H1 (cell line): ENCODE data around the gene MRPL34.

Source experiments
- CREB1 ChIP-seq: IDR thresholded peaks from 2 replicates; pipeline ENCODE4 v1.6.1; 2012; ENCODE audit warnings: inconsistent platforms
- EZH2 ChIP-seq: fragments of 200-600 bp; sonication (generic); IDR thresholded peaks from 2 replicates; pipeline ENCODE4 v1.7.1; 2012; ENCODE audit warnings: low read depth, mild to moderate bottlenecking, moderate library complexity, low read length, inconsistent platforms; ENCODE audit not compliant: severe bottlenecking
- FOSL1 ChIP-seq: IDR thresholded peaks from 2 replicates; pipeline ENCODE4 v1.6.1; 2011; ENCODE audit warnings: mild to moderate bottlenecking, low read depth, low read length, moderate library complexity; ENCODE audit not compliant: insufficient read depth
- GTF2F1 ChIP-seq: IDR thresholded peaks from 2 replicates; pipeline ENCODE4 v1.6.1; 2012; ENCODE audit warnings: low read depth, low read length, improper control_type of control experiment, borderline replicate concordance
- JUND ChIP-seq: IDR thresholded peaks from 2 replicates; pipeline ENCODE4 v1.6.1; 2011; ENCODE audit warnings: mild to moderate bottlenecking, improper control_type of control experiment, low read length
- TF ChIP-seq, protein P1 (sequence below): IDR thresholded peaks from 2 replicates; pipeline ENCODE4 v1.6.1; 2012; ENCODE audit warnings: inconsistent platforms
- TF ChIP-seq, protein P2 (sequence below), 3 experiments: IDR thresholded peaks; 1 replicate in 2 of 3; 2 replicates in 1 of 3; pipeline versions ENCODE4 v1.5.1 to v1.6.1; 2011; ENCODE audit warnings: low read length in 3 of 3, mild to moderate bottlenecking in 3 of 3, inconsistent platforms in 2 of 3, low read depth in 1 of 3, moderate library complexity in 1 of 3; ENCODE audit not compliant: insufficient read depth in 1 of 3; ENCODE audit errors: control extremely low read depth in 1 of 3

DNA sequence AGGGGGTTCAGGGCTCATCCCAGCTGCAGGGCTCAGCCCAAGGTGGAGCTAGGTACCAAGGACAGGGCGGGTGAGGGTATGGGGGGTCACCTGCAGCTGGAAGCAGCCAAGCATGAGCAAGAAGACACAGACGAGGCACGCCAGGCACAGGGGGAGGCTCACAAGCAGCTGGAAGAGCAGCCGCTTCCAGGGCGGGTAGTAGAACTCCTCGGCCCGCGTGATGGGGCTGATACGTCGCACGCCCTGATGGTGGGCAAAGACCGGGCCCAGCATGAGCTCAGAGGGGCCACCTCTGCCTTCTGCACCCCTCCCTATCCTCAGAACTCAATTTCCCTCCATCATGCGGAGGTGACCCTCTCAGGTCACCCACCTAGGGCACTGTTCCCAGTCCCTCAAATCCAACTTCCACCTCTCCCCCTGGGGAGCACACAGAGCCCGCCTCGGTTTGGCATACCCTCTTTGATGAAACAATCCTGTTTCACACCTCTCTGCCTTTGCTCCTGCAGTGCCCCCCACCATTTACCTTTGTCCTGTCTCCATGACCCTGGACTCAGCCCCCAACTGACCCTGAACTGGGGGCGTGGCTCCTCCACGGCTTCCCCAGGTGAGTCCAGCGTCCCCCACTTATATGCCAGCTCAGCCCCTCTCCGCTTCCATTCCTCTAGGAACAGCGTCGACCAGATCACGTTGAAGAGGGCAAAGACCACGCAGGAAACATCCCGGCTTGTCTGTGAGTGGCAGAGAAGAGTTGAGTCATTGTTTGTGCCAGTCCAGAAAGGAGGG is 24.8 kb downstream of the MRPL34 start:
- no peak for TF ChIP-seq FOSL1
- TF ChIP-seq, protein P1, sequence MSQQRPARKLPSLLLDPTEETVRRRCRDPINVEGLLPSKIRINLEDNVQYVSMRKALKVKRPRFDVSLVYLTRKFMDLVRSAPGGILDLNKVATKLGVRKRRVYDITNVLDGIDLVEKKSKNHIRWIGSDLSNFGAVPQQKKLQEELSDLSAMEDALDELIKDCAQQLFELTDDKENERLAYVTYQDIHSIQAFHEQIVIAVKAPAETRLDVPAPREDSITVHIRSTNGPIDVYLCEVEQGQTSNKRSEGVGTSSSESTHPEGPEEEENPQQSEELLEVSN, result no peak
- no peak for TF ChIP-seq EZH2
- TF ChIP-seq, protein P2, sequence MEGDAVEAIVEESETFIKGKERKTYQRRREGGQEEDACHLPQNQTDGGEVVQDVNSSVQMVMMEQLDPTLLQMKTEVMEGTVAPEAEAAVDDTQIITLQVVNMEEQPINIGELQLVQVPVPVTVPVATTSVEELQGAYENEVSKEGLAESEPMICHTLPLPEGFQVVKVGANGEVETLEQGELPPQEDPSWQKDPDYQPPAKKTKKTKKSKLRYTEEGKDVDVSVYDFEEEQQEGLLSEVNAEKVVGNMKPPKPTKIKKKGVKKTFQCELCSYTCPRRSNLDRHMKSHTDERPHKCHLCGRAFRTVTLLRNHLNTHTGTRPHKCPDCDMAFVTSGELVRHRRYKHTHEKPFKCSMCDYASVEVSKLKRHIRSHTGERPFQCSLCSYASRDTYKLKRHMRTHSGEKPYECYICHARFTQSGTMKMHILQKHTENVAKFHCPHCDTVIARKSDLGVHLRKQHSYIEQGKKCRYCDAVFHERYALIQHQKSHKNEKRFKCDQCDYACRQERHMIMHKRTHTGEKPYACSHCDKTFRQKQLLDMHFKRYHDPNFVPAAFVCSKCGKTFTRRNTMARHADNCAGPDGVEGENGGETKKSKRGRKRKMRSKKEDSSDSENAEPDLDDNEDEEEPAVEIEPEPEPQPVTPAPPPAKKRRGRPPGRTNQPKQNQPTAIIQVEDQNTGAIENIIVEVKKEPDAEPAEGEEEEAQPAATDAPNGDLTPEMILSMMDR (IDR thresholded peaks at IDR 0.05; ENCODE audit: control extremely low read depth in 1 of 3, insufficient read depth in 1 of 3, low read depth in 1 of 3, low read length in 3 of 3), result no peak
- no peak for TF ChIP-seq CREB1
- TF ChIP-seq JUND, result no peak
- TF ChIP-seq GTF2F1, result no peak
